ENCODE measurements around the gene FFAR3.

FFAR3 gene

GRCh38 chr19:35408284-35409171, 50.3 kb downstream of the FFAR3 start:
- Mint-ChIP-seq H3K27ac (no peak overlapping the region), H3K4me3 (no peak overlapping the region), H3K4me1 (peaks cover 18% of the 10 kb centered on the region), H3K27me3 (peaks cover 20% of the 10 kb centered on the region), H3K9me3 (no peaks in the 10 kb centered on the region), H3K36me3 (ENCODE audit: low read depth) (peaks cover 1% of the 10 kb centered on the region)
- DNase-seq, result no peak
- ATAC-seq, result no peak

GRCh38 chr19:35409191-35409590, 50.9 kb downstream of the FFAR3 start:
- Mint-ChIP-seq H3K27me3 (peaks cover 24% of the 10 kb centered on the region), H3K36me3 (ENCODE audit: low read depth) (peaks cover 1% of the 10 kb centered on the region), H3K4me3 (no peak overlapping the region), H3K27ac (no peak overlapping the region), H3K9me3 (no peaks in the 10 kb centered on the region), H3K4me1 (peaks cover 15% of the 10 kb centered on the region)
- DNase-seq (no peak), ATAC-seq (no peak)
